HG03558 (cell line): Measurements from ENCODE around the gene USP1.

Source experiments
- ATAC-seq: cut with Tn5 transposase; IDR thresholded peaks from one replicate; pipeline ENCODE4 v1.9.1; 2021; ENCODE audit warnings: moderate number of reproducible peaks; ENCODE audit not compliant: unreplicated experiment; ENCODE audit errors: extremely low read depth

USP1 gene, protein sequence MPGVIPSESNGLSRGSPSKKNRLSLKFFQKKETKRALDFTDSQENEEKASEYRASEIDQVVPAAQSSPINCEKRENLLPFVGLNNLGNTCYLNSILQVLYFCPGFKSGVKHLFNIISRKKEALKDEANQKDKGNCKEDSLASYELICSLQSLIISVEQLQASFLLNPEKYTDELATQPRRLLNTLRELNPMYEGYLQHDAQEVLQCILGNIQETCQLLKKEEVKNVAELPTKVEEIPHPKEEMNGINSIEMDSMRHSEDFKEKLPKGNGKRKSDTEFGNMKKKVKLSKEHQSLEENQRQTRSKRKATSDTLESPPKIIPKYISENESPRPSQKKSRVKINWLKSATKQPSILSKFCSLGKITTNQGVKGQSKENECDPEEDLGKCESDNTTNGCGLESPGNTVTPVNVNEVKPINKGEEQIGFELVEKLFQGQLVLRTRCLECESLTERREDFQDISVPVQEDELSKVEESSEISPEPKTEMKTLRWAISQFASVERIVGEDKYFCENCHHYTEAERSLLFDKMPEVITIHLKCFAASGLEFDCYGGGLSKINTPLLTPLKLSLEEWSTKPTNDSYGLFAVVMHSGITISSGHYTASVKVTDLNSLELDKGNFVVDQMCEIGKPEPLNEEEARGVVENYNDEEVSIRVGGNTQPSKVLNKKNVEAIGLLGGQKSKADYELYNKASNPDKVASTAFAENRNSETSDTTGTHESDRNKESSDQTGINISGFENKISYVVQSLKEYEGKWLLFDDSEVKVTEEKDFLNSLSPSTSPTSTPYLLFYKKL

DNA sequence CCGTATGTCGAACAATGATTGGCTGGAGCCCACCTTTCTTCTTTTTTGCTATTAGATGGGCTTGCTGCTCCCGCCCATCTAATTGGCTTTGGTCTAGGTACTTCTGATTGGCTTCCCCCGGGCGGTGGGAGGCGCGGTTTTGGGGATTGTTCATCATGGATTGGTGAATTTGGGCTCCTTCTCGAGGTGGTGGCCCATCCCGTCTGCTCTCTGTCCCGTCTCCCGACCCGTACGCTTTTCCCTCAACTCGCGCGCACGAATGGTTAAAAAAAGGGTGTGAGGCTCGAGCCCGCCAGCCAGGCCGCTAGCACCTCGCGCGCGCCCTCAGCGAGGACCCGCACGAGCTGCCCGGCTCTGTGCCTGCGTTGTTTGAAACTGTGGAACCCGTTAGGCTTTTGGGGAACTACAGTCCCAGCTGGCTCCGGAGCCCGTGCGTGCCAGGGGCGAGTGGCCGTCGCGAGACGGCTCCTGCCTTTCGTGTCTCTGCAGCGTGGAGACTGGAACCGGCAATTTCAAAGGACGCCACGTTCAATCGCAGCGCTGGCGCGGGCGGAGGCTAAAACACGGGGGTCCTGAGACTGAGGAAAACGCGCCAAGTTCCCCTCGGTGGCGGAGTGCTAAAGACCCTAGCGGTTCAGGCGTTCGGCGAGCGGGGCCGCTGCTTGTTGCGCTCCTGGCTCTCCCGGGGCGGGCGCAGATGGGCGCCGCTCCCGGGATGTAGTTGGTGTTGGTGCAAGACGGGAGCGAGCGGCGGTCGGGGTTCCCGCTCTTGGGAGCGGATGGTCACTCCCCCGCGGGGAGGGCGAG is at the start of gene USP1:
TSS of gene USP1 (plus strand) at position 584 of the 807 bp plus-strand sequence. CDS start 2,819 bp downstream, outside the sequence.
- peak; percentile 58 for ATAC-seq

DNA sequence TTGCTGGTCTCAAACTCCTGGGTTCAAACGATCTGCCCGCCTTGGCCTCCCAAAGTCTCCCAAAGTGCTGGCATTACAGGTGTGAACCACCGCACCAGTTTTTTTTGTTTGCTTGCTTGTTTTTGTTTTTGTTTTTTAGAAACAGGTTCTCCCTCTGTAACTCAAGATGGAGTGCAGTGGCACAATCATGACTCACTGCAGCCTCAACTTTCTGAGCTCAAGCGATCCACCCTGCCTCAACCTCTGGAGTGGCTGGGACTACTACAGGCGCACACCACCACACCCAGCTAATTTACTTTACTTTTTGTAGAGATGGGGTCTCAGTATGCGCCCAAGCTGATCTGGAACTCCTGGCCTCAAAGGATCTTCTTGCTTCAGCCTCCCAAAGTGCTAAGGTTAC is 47.3 kb upstream of the USP1 start:
- no peak for ATAC-seq

DNA sequence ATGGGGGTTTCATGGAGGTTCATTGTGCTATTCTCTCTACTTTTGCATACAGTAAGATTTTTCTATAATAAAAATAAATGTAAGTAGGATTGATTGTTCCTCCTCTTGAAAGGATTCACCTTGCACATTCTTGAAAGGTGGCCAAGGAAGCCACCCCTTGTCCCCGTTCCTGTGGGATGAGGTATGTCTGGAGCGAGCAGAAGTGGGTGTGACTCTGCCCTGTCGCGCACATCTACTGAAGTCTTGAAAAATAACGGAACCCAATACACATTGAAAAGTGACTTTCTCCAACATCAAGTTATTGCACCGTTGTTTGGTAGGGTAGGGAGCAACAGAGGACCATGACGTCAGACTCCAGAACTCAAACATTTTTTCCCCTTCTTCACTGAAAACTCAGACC is 46.8 kb upstream of the USP1 start:
- no peak for ATAC-seq

DNA sequence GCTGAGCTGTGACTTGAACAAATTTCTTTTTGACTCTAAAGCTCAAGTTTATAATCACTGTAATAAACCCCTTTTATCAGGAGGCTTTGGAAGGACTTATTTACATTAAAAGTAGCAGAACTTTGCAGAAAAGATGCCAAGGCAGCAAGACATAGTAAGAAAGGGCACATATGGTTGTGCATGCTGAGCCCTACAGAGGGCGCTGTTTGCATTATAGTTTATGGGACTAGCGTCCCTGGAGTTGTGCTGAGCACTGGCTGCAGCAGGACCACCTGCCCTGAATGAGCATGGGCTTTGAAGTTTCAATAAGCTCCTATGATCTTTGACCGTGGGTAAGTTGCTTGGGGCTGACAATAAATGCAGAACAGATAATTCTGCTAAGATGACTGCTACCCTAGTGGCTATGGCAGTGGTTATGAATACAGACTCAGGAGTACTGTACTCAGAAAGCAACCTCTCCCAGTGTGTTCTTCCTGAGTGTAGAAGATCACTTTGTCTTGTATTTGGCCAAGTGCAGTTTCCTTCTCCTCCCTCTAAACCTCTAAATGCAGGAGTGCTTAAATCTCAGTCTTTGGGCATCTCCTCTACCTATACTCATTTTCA is 45.4 kb upstream of the USP1 start:
- ATAC-seq, result peak; percentile 56

DNA sequence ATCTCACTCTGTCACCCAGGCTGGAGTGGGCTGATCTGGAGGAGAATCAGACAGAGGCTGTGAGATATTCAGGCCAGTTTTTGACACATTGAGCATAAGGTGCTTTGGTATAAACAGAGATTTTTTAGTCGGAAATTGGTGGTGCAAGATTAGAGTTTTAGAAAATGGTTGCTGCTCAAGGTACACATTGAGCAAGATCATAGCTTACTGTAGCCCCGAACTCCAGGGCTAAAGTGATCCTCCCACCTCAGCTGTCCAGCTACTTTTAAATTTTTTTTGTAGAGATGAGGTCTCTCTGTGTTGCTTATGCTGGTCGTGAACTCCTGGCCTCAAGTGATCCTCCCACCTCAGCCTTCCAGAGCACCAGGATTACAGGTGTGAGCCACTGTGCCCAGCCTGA is 43.9 kb upstream of the USP1 start:
- ATAC-seq, result no peak

DNA sequence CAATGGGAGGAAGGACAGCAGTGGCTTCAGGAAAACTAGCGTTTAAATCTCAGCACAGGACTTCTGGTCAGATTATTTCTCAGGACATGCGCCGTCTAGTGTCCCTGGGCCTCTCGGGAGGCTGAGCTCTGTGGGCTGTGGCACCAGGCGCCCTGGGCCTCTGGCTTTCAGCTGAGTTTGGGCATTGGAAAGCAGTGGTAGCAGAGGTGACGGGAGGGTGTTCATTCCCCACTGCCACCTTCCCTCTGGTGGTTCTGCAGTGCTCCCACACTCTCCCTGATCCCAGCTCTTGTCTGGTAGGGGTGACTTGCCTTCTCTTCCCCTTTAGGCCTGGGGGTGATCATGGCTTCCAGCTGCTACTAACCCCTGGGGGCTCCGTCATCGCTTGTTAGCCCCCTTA is 42.2 kb upstream of the USP1 start:
- ATAC-seq, result no peak

DNA sequence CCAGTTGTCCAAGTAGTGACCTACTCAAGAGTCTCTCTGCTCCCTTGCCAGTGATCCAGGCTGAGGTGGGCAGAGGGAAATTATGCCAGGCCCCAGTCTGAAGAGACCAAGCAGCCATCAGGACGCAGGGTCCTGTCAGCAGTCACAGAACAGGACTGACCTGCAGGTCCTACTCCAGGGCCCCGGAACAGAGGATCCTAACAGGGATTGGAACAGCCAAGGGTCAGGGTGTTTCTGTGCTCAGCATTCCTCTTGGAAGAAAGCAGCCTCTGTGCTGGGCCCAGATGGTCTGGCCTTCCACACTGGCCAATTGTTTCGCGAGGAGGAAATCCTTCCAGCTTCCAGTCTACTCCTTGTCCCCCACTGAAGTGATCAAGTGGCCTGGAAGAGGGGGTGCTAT is 41.6 kb upstream of the USP1 start:
- no peak for ATAC-seq

DNA sequence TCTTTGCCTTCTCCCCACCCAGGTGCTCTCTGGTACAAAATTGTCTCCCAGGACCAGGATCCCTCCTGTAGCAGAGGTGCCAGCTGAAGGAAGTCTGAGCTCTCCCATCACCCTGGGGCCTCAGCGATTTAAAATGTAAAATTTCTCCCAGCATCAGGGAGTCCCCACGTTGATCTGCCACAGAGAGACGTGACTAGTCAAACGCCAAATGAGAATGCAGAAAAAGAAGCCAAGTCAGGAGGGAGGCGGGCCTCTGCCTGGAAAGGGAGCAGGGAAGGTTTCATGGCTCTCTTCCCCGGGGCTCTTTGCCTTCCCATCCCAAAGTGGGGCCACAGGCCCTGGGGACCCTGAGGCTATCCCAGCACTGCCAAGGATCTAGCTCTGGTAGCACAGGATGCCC is 40.0 kb upstream of the USP1 start:
- ATAC-seq, result no peak

DNA sequence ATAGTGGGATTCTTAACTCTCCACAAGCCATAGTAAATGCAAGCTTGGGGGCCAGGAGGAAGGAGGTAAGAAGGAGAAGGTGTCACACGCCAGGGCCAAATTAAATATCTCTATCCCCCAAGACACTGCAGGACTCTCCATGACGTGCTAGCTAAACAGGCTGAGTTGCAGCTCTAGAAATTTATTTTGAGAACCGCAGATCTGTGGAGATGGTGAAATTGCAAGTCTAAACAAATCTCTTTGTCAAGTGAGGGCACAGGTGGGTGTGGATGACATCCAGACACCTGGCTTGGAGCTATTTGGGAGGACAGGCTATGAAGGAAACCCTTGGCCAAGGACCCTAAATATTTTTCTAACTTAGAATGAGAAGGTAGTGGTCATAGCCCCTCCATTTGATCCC is 39.5 kb upstream of the USP1 start:
- no peak for ATAC-seq

DNA sequence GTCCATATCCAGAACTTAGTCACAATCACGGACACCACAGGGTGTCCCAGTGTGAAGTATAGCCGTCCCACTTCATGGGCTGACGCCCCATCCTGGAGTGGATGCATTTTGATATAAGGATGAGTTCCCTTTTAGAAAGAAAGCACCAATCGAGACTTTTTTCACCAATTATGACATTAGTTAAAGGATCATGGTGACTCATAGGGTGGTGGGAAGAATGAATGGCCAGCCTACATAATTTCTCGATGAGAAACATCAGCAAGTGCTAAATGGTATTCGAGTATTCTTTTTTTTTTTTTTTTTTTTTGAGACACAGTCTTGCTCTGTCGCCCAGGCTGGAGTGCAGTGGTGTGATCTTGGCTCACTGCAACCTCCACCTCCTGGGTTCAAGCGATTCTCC is 38.5 kb upstream of the USP1 start:
- ATAC-seq, result no peak

DNA sequence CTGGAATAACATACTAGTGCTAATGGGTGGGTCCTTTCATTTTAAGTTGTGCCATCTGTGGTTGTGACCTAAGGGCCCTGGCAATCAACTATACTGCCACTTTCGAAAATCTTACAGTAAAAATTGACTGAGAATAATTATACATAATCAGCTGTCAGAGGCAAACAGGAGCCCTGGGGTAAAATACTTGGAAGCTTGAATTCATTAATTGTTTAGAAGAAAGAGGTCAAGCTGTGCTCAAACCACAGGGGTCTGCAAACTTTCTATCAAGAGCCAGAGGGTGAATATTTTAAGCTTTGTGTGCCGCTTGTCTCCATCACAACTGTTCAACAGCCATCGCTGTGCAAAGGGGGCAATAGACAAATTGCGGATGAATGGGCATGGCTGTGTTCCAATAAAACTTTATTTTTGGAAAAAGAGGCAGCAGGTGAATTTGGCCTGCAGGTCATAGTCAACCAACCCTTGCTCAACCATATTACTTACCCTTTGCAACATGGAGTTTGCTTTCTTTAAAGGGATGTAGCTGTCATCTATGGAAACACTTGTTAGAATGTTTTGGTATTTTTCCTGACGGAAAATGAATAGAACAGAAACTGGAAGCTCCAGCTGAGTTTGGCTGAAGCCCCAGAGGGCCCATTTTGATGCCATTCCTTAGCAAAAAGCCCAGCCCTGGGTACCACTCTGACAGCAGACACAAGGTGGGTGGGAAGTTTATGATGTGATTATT is 35.7 kb upstream of the USP1 start:
- no peak for ATAC-seq

DNA sequence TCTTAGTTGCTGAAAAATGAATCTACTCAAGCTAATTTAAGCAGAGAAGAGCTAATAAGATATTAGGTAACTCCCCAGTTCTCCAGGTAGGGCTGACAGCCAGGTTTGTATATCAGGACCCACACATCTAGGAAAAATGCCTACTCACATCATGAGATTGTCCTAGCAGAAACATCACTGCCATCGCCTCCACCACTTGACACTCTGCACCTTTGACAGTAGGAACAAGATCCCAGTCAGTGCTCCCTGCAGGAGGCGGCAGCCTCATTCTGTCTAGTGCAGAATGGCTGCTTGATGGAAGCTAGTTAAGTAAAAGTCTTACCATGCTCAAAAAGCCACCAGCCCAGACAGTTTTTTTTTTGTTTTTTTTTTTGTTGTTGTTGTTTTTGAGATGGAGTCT is 31.6 kb upstream of the USP1 start:
- ATAC-seq, result no peak

DNA sequence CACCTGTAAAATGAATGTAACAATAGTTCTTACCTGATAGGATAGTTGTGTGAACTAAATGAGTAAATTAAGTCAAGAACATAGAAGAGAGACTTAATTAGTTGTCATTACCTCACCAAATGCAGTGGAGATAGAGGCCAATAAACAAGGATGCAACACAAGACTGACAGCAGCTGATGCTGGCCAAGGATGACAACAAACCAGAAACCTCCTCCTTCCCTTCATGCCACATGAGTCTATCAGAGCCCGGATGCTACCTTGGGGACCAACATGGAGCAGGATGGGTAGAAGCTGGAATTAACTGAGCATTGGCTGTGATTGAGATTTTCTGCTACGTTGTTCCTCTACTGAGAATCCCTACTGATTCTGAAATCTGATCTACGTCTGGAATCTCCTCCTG is 30.3 kb upstream of the USP1 start:
- no peak for ATAC-seq

DNA sequence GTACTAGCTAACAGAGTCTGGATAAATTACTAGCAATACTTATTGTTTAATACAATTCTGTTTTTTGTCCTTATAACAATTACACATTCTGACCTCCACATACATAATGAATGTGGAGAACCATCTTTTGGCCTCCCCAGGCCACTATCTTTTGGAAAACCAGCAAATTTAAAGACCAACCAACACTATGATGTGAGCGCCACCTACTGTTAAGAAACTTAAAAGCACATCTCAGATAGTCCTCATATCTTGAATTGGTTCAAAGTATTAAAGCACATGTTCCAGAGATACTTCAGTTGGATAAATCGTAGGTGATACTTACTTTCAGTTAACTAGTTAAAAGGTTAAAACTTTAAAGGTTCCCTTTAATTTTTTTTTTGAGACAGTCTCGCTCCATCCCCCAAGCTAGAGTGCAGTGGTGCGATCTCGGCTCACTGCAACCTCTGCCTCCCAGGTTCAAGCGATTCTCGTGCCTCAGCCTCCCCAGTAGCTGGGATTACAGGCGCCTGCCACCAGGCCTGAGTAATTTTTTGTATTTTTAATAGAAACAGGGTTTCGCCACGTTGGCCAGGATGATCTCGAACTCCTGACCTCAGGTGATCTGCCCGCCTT is 29.3 kb upstream of the USP1 start:
- ATAC-seq, result no peak

DNA sequence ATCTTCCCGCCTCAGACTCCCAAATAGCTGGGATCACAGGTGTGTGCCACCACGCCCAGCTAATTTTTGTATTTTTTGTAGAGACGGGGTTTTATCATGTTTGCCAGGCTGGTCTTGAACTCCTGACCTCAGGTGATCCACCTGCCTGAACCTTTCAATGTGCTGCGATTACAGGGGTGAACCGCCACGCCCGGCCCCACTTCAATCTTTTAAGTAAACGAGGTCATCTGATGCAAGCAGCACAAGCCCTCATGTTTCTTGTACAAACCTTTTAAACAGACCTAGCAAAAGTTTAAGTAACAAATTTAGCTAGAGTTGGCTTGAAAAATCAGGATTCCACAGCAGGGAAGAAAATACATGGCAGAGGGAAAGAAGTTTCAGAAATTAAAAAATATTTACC is 21.2 kb upstream of the USP1 start:
- no peak for ATAC-seq

DNA sequence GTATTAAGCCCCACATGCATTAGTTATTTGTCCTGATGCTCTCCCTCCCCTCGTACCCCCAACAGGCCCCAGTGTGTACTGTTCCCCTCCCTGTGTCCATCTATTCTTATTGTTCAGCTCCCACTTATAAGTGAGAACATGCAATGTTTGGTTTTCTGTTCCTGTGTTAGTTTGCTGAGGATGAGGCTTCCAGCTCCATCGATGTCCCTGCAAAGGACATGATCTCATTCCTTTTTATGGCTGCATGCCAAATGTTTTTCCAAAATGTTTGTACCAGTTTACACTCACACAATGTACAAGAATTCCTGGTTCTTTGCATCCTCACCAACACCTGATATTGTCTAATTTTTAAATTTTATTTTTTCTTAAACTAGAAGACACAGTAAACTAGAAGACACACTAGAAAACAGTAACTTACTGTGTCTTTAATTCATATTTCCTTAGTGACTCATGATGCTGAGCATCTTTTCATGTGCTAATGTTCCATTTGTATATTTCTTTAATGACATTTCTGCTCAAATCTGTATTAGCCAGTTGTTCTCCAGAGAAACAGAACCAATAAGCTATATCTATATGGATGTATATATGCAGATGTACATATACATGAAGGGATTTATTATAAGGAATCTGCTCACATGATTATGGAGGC is 19.4 kb upstream of the USP1 start:
- ATAC-seq, result no peak

DNA sequence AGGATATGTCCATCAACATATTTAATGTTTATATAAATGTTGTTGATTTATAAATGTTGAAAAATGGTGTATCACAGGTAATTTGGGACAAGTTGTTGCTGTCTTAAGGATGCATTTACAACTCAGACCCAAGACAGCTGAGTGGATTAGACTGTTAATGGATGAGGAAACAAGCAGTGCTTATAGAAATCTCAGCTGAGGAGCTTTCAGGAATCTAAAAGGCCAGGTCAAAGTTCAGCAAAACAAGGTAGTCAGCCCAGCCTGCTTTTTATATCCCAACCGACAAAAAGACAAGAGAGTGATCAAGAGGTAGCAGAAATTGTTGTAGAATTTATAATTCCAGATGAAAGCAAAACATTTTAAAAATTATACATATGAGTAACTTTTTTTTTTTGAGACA is 16.6 kb upstream of the USP1 start:
- ATAC-seq, result no peak

DNA sequence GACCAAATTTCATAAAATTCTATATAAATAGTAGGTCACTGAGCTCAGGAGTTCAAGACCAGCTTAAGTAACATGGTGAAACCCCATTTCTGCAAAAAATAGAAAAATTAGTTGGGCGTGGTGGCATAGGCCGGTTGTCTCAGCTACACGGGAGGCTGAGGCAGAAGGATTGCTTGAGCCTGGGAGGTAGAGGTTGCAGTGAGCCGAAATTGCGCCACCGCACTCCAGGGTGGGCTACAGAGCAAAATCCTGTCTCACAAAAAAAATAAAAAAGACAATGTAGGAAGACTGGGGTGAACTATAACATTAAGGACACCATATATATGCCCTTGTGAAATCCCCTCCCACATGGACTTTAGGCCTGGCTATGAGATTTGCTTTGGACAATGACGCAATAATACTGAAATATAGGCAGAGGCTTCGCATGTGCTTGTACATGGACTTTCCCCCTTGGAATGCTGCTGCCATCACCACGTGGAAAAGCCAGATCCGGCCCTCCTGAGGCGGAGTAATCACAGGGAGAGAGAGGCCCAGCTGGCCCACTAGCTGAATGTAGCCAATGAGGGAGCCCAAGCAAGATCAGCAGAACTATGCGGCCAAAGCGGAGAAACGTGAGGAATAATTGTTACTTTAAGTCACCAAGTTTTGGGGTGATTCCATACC is 13.1 kb upstream of the USP1 start:
- no peak for ATAC-seq
